Measurements from ENCODE around the gene S100A9.

DNA sequence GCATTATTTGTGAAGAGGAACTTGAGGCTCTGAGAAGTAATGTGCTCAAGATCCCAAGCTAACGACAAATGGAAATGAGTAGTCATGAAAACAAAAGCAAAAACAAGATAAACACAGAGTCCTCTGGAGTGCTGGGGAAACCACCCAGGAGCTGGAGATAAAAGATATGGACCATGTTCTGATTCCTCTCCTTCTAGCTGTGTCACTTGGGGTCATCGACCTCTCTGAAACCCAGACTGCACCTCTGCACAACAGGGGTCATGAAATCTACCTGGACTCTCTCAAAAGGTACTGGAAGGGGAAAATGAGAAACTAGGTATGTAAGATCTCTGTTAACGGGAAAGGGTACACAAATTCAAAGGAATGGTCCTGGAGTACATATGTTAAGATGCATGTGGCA, 15.5 kb upstream of the S100A9 start:
- TF ChIP-seq, protein P1, sequence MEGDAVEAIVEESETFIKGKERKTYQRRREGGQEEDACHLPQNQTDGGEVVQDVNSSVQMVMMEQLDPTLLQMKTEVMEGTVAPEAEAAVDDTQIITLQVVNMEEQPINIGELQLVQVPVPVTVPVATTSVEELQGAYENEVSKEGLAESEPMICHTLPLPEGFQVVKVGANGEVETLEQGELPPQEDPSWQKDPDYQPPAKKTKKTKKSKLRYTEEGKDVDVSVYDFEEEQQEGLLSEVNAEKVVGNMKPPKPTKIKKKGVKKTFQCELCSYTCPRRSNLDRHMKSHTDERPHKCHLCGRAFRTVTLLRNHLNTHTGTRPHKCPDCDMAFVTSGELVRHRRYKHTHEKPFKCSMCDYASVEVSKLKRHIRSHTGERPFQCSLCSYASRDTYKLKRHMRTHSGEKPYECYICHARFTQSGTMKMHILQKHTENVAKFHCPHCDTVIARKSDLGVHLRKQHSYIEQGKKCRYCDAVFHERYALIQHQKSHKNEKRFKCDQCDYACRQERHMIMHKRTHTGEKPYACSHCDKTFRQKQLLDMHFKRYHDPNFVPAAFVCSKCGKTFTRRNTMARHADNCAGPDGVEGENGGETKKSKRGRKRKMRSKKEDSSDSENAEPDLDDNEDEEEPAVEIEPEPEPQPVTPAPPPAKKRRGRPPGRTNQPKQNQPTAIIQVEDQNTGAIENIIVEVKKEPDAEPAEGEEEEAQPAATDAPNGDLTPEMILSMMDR (IDR thresholded peaks at IDR 0.05), result no peak
- no peak for TF ChIP-seq POLR2A (IDR thresholded peaks at IDR 0.05)
